Measurements from ENCODE around the gene DFFA.

DNA sequence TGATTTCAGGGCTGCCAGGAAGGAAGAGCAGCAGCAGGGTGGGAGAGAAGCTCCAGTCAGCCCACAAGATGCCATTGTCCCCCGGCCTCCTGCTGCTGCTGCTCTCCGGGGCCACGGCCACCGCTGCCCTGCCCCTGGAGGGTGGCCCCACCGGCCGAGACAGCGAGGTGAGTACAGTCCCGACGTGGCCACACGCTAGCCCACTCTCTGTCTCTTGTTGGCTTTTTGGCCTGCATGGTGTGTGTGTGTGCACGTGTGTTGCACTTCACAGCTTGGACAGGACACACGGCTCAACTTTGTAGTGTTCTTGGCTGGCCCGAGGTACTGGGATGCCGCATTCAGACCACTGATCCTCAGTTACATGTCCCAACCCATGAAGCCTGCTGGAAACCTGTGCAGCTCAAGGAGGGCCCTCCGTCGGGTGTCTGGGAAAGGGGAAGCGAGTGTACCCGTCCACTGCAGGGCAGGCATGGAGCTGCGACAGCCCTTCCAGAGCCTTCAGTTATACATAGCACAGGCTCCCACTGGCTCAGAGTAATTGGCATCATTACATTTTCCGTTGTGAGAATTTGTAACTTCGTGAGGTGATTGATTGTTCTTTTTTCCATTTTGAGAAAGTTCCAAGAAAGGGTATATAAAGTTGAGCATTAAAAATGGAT, 22.0 kb downstream of the DFFA start:
- TF ChIP-seq, protein P1, sequence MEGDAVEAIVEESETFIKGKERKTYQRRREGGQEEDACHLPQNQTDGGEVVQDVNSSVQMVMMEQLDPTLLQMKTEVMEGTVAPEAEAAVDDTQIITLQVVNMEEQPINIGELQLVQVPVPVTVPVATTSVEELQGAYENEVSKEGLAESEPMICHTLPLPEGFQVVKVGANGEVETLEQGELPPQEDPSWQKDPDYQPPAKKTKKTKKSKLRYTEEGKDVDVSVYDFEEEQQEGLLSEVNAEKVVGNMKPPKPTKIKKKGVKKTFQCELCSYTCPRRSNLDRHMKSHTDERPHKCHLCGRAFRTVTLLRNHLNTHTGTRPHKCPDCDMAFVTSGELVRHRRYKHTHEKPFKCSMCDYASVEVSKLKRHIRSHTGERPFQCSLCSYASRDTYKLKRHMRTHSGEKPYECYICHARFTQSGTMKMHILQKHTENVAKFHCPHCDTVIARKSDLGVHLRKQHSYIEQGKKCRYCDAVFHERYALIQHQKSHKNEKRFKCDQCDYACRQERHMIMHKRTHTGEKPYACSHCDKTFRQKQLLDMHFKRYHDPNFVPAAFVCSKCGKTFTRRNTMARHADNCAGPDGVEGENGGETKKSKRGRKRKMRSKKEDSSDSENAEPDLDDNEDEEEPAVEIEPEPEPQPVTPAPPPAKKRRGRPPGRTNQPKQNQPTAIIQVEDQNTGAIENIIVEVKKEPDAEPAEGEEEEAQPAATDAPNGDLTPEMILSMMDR (conservative IDR thresholded peaks at IDR 0.05; ENCODE audit: low read depth, low read length) = no peak
- no peak for TF ChIP-seq EZH2 (IDR thresholded peaks at IDR 0.05; ENCODE audit: borderline replicate concordance, low read depth, low read length, poor library complexity, severe bottlenecking)
